H1 (cell line): Measurements from ENCODE around the gene CHMP1B. TPM values are rescaled to one million over a fixed set of nuclear protein-coding genes. Genes with fewer than 3 reads are reported as not detected.
A peak's percentile ranks its signal among the peaks of the same experiment; 100 is the strongest.

ENCODE experiments used
- CTCF ChIA-PET: fragments of 300-600 bp; sonication (Branson Sonifier 250); formaldehyde crosslinking; loops from one replicate; lab custom pipeline; 2021; ENCODE audit not compliant: partially characterized antibody; lab: Charles Lee
- POLR2A ChIA-PET: fragments of 300-600 bp; sonication (Branson Sonifier 250); formaldehyde crosslinking; loops from one replicate; lab custom pipeline; 2021; ENCODE audit warnings: inconsistent platforms; ENCODE audit not compliant: partially characterized antibody; lab: Charles Lee
- DNase-seq, 2 experiments: peaks; one replicate each; pipeline versions ENCODE4 v3.0.0 to v3.0.0-alpha.2; 2010 to 2022; ENCODE audit warnings: low spot score in 2 of 2, low read depth in 1 of 2, mixed read lengths in 1 of 2
- FAIRE-seq: peaks from 2 replicates; lab custom pipeline; 2011; peaks lifted over from hg19 to GRCh38; lab: Jason Lieb, UNC
- H2AFZ ChIP-seq: 2 replicates; pipeline ENCODE4 v1.8.1; 2012; ENCODE audit warnings: low read length, inconsistent platforms
- H2AK5ac ChIP-seq: 2 replicates; pipeline ENCODE4 v1.6.1; 2013; ENCODE audit warnings: low read depth, low read length
- H2BK120ac ChIP-seq: replicated peaks from 2 replicates; pipeline ENCODE3; 2013; ENCODE audit warnings: low read depth, low read length, inconsistent platforms
- H2BK12ac ChIP-seq: 2 replicates; pipeline ENCODE4 v1.6.1; 2013; ENCODE audit warnings: low read depth, low read length
- H2BK15ac ChIP-seq: 2 replicates; pipeline ENCODE4 v1.6.1; 2013; ENCODE audit warnings: low read length
- H2BK20ac ChIP-seq: 2 replicates; pipeline ENCODE4 v1.6.1; 2013; ENCODE audit warnings: low read length
- H2BK5ac ChIP-seq: 2 replicates; pipeline ENCODE4 v1.6.1; 2013; ENCODE audit warnings: low read depth, low read length
- H3K14ac ChIP-seq: 2 replicates; pipeline ENCODE4 v1.6.1; 2013; ENCODE audit warnings: inconsistent platforms; ENCODE audit not compliant: insufficient read length
- H3K18ac ChIP-seq: 2 replicates; pipeline ENCODE4 v1.6.1; 2013; ENCODE audit warnings: low read length; ENCODE audit errors: extremely low read depth
- H3K23ac ChIP-seq: 2 replicates; pipeline ENCODE4 v1.6.1; 2013; ENCODE audit warnings: inconsistent platforms; ENCODE audit not compliant: insufficient read length
- H3K23me2 ChIP-seq: 2 replicates; pipeline ENCODE4 v1.6.1; 2013; ENCODE audit warnings: low read depth, low read length
- H3K27ac ChIP-seq: 2 replicates; pipeline ENCODE4 v1.6.1; 2011; ENCODE audit warnings: low read depth, low read length, inconsistent platforms
- H3K27me3 ChIP-seq, 4 experiments: replicated peaks in 1 of 4; 1 replicate in 1 of 4; 2 replicates in 3 of 4; pipeline versions ENCODE4 v1.6.1 to v1.8.1; 2011 to 2013; ENCODE audit warnings: low read length in 3 of 4, mild to moderate bottlenecking in 3 of 4, inconsistent platforms in 2 of 4, mixed read lengths in 2 of 4, moderate library complexity in 1 of 4; ENCODE audit not compliant: control insufficient read depth in 3 of 4, insufficient read depth in 3 of 4; ENCODE audit errors: extremely low read depth in 1 of 4
- H3K36me3 ChIP-seq, 4 experiments: 2 replicates each; pipeline versions ENCODE4 v1.6.1 to v1.8.1; 2011 to 2013; ENCODE audit warnings: mild to moderate bottlenecking in 4 of 4, low read length in 3 of 4, moderate library complexity in 2 of 4, control low read depth in 1 of 4, inconsistent platforms in 1 of 4; ENCODE audit not compliant: insufficient read depth in 4 of 4, control insufficient read depth in 2 of 4
- H3K4ac ChIP-seq: replicated peaks from 2 replicates; pipeline ENCODE3; 2013; ENCODE audit warnings: low read length, low read depth, mixed read lengths, inconsistent platforms; ENCODE audit not compliant: insufficient read length
- H3K4me1 ChIP-seq, 4 experiments: replicated peaks in 1 of 4; 1 replicate in 1 of 4; 2 replicates in 3 of 4; pipeline versions ENCODE4 v1.6.1 to v1.8.1; 2011 to 2013; ENCODE audit warnings: low read length in 3 of 4, inconsistent platforms in 2 of 4, mixed read lengths in 1 of 4; ENCODE audit not compliant: insufficient read depth in 4 of 4, control insufficient read depth in 3 of 4
- H3K4me2 ChIP-seq, 2 experiments: 2 replicates each; pipeline versions ENCODE4 v1.6.1 to v1.8.1; 2011 to 2013; ENCODE audit warnings: low read depth in 2 of 2, low read length in 2 of 2, control low read depth in 1 of 2, inconsistent platforms in 1 of 2, mild to moderate bottlenecking in 1 of 2; ENCODE audit not compliant: insufficient read depth in 1 of 2
- H3K4me3 ChIP-seq, 4 experiments: fragments of 200-600, 300-600 bp in 1 of 4; sonication (generic), shearing (Covaris generic), sonication (Bioruptor Twin) in 1 of 4; 2 replicates each; pipeline versions ENCODE4 v1.5.1 to v1.8.1; 2011 to 2016; ENCODE audit warnings: low read length in 4 of 4, low read depth in 3 of 4, control low read depth in 2 of 4, inconsistent platforms in 2 of 4, mild to moderate bottlenecking in 2 of 4, mixed read lengths in 1 of 4, moderate library complexity in 1 of 4; ENCODE audit not compliant: insufficient read depth in 2 of 4; ENCODE audit errors: extremely low read depth in 1 of 4
- H3K56ac ChIP-seq: replicated peaks from 2 replicates; pipeline ENCODE3; 2013; ENCODE audit warnings: low read depth, mild to moderate bottlenecking, mixed read lengths, low read length, inconsistent platforms; ENCODE audit not compliant: insufficient read length
- H3K79me1 ChIP-seq: 2 replicates; pipeline ENCODE4 v1.6.1; 2013; ENCODE audit warnings: low read depth, low read length, control low read depth
- H3K79me2 ChIP-seq, 2 experiments: 2 replicates each; pipeline versions ENCODE4 v1.6.1 to v1.8.1; 2012 to 2013; ENCODE audit warnings: low read length in 2 of 2, mild to moderate bottlenecking in 2 of 2, inconsistent platforms in 1 of 2; ENCODE audit not compliant: insufficient read depth in 2 of 2, control insufficient read depth in 1 of 2
- H3K9ac ChIP-seq, 4 experiments: replicated peaks in 1 of 4; 1 replicate in 1 of 4; 2 replicates in 3 of 4; pipeline versions ENCODE4 v1.6.1 to v1.8.1; 2011 to 2013; ENCODE audit warnings: low read depth in 3 of 4, low read length in 3 of 4, control low read depth in 2 of 4, mild to moderate bottlenecking in 2 of 4, moderate library complexity in 2 of 4, inconsistent platforms in 1 of 4; ENCODE audit errors: extremely low read depth in 1 of 4
- H3K9me3 ChIP-seq, 2 experiments: 2 replicates each; pipeline versions ENCODE4 v1.6.1 to v1.8.1; 2012 to 2013; ENCODE audit warnings: mild to moderate bottlenecking in 2 of 2, moderate library complexity in 2 of 2, control low read depth in 1 of 2, inconsistent platforms in 1 of 2, low read depth in 1 of 2, low read length in 1 of 2, mixed read lengths in 1 of 2; ENCODE audit not compliant: insufficient read depth in 2 of 2
- H4K20me1 ChIP-seq, 2 experiments: replicated peaks in 1 of 2; 2 replicates each; pipeline versions ENCODE3 to v1.8.1; 2011 to 2013; ENCODE audit warnings: inconsistent platforms in 2 of 2, low read length in 2 of 2, mild to moderate bottlenecking in 1 of 2; ENCODE audit not compliant: insufficient read depth in 2 of 2, control insufficient read depth in 1 of 2
- H4K5ac ChIP-seq: 2 replicates; pipeline ENCODE4 v1.6.1; 2013; ENCODE audit warnings: low read length, low read depth, mixed read lengths, inconsistent platforms; ENCODE audit not compliant: insufficient read length
- H4K8ac ChIP-seq: 2 replicates; pipeline ENCODE4 v1.8.0; 2013; ENCODE audit warnings: mild to moderate bottlenecking, moderate library complexity, low read length, inconsistent platforms; ENCODE audit not compliant: insufficient read depth; ENCODE audit errors: extremely low read depth
- H4K91ac ChIP-seq: replicated peaks from 2 replicates; pipeline ENCODE3; 2013; ENCODE audit warnings: low read length, mixed read lengths, inconsistent platforms; ENCODE audit not compliant: insufficient read length
- TAF7 ChIP-seq: optimal IDR thresholded peaks from 2 replicates; pipeline ENCODE3; 2011; ENCODE audit warnings: low read depth, mild to moderate bottlenecking, inconsistent platforms, low read length, moderate library complexity, borderline replicate concordance
- WGBS, 2 experiments: shearing (Covaris generic) in 1 of 2; methylation state at CpG; one replicate each; pipeline versions ENCODE4 v1.1.6 to v1.1.7; 2013 to 2015; ENCODE audit warnings: low lambda C conversion rate in 2 of 2, mixed read lengths in 2 of 2, inconsistent platforms in 1 of 2, low coverage in 1 of 2, missing lambda C conversion rate in 1 of 2; ENCODE audit not compliant: insufficient replicate concordance in 2 of 2, insufficient coverage in 1 of 2, insufficient read length in 1 of 2; ENCODE audit errors: extremely low coverage in 1 of 2, missing lambda C conversion rate in 1 of 2; 5-methylcytosine and 5-hydroxymethylcytosine counted together
- polyA plus RNA-seq, 7 experiments: library from polyadenylated mRNA; depleted of rRNA in 3 of 7; stranded (reverse) in 5 of 7; unstranded in 2 of 7; fragments of >200 nt in 5 of 7; fragments of 200-250 nt in 2 of 7; gene quantifications; 1 replicate in 5 of 7; 2 replicates in 1 of 7; 4 replicates in 1 of 7; pipeline versions ENCODE4 v1.2.1 to v1.2.3, GENCODE V29; 2011 to 2013; ENCODE audit warnings: missing spikeins in 2 of 7, mixed read lengths in 2 of 7
- total RNA-seq: library from RNA; stranded (reverse); fragmentation: NEBNext Ultra II Directional; extraction: Animal tissue kit (Norgen Biotek cat#: 25700); gene quantifications from 2 replicates; pipeline ENCODE4 v1.2.1, GENCODE V29; 2021
- TF ChIP-seq, protein P1 (sequence below), 3 experiments: IDR thresholded peaks; 1 replicate in 2 of 3; 2 replicates in 1 of 3; pipeline versions ENCODE4 v1.5.1 to v1.6.1; 2011; ENCODE audit warnings: low read length in 3 of 3, mild to moderate bottlenecking in 3 of 3, inconsistent platforms in 2 of 3, low read depth in 1 of 3, moderate library complexity in 1 of 3; ENCODE audit not compliant: insufficient read depth in 1 of 3; ENCODE audit errors: control extremely low read depth in 1 of 3

CHMP1B gene
- total and polyA plus RNA-seq, 2 of the 8 experiments (the other 6 are each of a cell fraction or from before 2014, with no cell fraction given): 30.5 to 43.2 TPM

DNA sequence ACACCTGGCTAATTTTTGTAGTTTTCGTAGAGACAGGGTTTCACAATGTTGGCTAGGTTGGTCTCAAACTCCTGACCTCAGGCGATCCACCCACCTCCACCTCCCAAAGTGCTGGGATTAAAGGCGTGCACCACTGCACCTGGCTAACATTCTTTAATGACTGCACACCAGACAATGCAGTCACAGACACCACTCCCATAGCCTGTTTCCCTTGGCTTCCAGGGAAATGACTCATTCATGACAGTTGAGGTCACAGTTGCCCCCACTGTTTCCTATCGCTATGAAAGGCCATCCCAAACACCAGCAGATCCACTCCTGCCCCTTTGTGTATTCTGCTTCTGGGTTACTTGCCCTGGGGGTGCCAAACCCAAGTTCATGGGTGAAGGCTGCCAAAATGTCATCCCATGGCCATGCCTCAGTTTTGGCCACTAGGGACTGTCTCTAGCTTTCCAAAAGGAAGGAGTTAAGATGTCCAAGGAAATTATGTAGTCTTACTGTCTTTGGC lies 8.7 kb downstream of the CHMP1B start:
- H2BK12ac ChIP-seq: no peak overlapping the region
- no peak overlapping the region for H3K27ac ChIP-seq
- H4K8ac ChIP-seq: no peak overlapping the region
- peaks cover 0 to 10% (median 8%) of the 10 kb centered on the region in 4 experiments; a peak in 5 of 7 replicates for H3K4me1 ChIP-seq
- no peak overlapping the region for H3K18ac ChIP-seq
- H3K23me2 ChIP-seq: peaks cover 3% of the 10 kb centered on the region; the same call in 1 of the 2 replicates
- H2BK20ac ChIP-seq: no peak overlapping the region
- no peaks in the 10 kb centered on the region for H4K20me1 ChIP-seq
- H2AFZ ChIP-seq: no peak overlapping the region
- no peak overlapping the region for H2BK15ac ChIP-seq
- FAIRE-seq (no peak), DNase-seq (peak in 1 of 2 experiments; percentile 32)
- no peaks in the 10 kb centered on the region for H3K9me3 ChIP-seq
- POLR2A ChIA-PET: no interaction called here
- no peak overlapping the region for H2BK120ac ChIP-seq
- 86% methylated on average over 4 of the region's 4 CpGs; no CpG with 5 or more reads in 1 of the 2 experiments for WGBS, 2 experiments
- no peaks in the 10 kb centered on the region; the same call in 1 of the 2 replicates for H3K79me1 ChIP-seq
- TF ChIP-seq, protein P1, sequence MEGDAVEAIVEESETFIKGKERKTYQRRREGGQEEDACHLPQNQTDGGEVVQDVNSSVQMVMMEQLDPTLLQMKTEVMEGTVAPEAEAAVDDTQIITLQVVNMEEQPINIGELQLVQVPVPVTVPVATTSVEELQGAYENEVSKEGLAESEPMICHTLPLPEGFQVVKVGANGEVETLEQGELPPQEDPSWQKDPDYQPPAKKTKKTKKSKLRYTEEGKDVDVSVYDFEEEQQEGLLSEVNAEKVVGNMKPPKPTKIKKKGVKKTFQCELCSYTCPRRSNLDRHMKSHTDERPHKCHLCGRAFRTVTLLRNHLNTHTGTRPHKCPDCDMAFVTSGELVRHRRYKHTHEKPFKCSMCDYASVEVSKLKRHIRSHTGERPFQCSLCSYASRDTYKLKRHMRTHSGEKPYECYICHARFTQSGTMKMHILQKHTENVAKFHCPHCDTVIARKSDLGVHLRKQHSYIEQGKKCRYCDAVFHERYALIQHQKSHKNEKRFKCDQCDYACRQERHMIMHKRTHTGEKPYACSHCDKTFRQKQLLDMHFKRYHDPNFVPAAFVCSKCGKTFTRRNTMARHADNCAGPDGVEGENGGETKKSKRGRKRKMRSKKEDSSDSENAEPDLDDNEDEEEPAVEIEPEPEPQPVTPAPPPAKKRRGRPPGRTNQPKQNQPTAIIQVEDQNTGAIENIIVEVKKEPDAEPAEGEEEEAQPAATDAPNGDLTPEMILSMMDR (IDR thresholded peaks at IDR 0.05; ENCODE audit: control extremely low read depth in 1 of 3, insufficient read depth in 1 of 3, low read depth in 1 of 3, low read length in 3 of 3): peak in 1 of 3 experiments; percentile 40; a peak in 1 of 4 replicates
- TF ChIP-seq TAF7: no peak
- no peak overlapping the region for H3K4me3 ChIP-seq
- no peaks in the 10 kb centered on the region for H3K36me3 ChIP-seq
- no peak overlapping the region for H3K14ac ChIP-seq
- no peaks in the 10 kb centered on the region for H3K27me3 ChIP-seq
- no peak overlapping the region for H3K23ac ChIP-seq
- H3K79me2 ChIP-seq: no peaks in the 10 kb centered on the region
- H3K56ac ChIP-seq: no peak overlapping the region
- H2AK5ac ChIP-seq: 0 out of 2 replicates have a peak overlapping the region, but pooled peaks have one; percentile 59
- no peak overlapping the region for H3K4me2 ChIP-seq
- no peak overlapping the region for H4K5ac ChIP-seq
- H4K91ac ChIP-seq: no peak overlapping the region
- CTCF ChIA-PET: interaction anchor here (0.7 to 2.3 kb wide), 9 partner anchors 9 to 127 kb away, joined by 3 to 8 read pairs (median 3); no protein-coding TSS in a partner anchor
- no peak overlapping the region for H2BK5ac ChIP-seq
- no peak overlapping the region; a peak in 1 of 7 replicates for H3K9ac ChIP-seq
- no peak overlapping the region for H3K4ac ChIP-seq
